Endothelial cell of umbilical vein (primary cell): ENCODE data around the gene ADAT3. TPM values are rescaled to one million over a fixed set of nuclear protein-coding genes. Genes with fewer than 3 reads are reported as not detected.

Source experiments
- BruUV-seq: library from RNA; stranded (reverse); fragments of 400-500 nt; replicated peaks from 2 replicates; lab custom pipeline; 2021; lab: Mats Ljungman, UMichigan
- CTCF ChIA-PET: fragments of 300-600, 350-600 bp; sonication (Branson Sonifier 250); formaldehyde crosslinking; loops from one replicate; lab custom pipeline; 2021; ENCODE audit warnings: antibody characterized with exemption, inconsistent platforms; lab: Charles Lee
- POLR2A ChIA-PET: fragments of 300-600, 350-600 bp; sonication (Branson Sonifier 250); formaldehyde crosslinking; loops from one replicate; lab custom pipeline; 2021; ENCODE audit warnings: antibody characterized with exemption, inconsistent platforms; lab: Charles Lee
- DNase-seq: peaks from one replicate; pipeline ENCODE4 v3.0.0-alpha.2; 2011; ENCODE audit warnings: low read depth, low spot score
- FAIRE-seq: peaks from 2 replicates; lab custom pipeline; 2011; peaks lifted over from hg19 to GRCh38; lab: Jason Lieb, UNC
- H2AFZ ChIP-seq: 2 replicates; pipeline ENCODE4 v1.6.0; 2012; ENCODE audit warnings: low read depth, low read length, control low read depth, inconsistent platforms
- H3K27ac ChIP-seq: 2 replicates; pipeline ENCODE4 v1.5.1; 2011; ENCODE audit warnings: low read depth, mild to moderate bottlenecking, control low read depth, low read length, moderate library complexity; ENCODE audit not compliant: insufficient read depth
- H3K27me3 ChIP-seq, 2 experiments: 2 replicates each; pipeline versions ENCODE4 v1.6.0 to v1.6.1; 2011; ENCODE audit warnings: low read length in 2 of 2, mixed read lengths in 1 of 2; ENCODE audit not compliant: control insufficient read depth in 2 of 2, insufficient read depth in 2 of 2
- H3K36me3 ChIP-seq, 2 experiments: 2 replicates in 1 of 2; 3 replicates in 1 of 2; pipeline ENCODE4 v1.5.1; 2011; ENCODE audit warnings: low read length in 2 of 2, mild to moderate bottlenecking in 1 of 2, moderate library complexity in 1 of 2; ENCODE audit not compliant: control insufficient read depth in 2 of 2, insufficient read depth in 2 of 2; ENCODE audit errors: extremely low read depth in 1 of 2
- H3K4me1 ChIP-seq: 3 replicates; pipeline ENCODE4 v1.5.1; 2011; ENCODE audit warnings: mild to moderate bottlenecking, low read length; ENCODE audit not compliant: control insufficient read depth, insufficient read depth; ENCODE audit errors: extremely low read depth
- H3K4me2 ChIP-seq: 2 replicates; pipeline ENCODE4 v1.6.1; 2011; ENCODE audit warnings: low read length, control low read depth, mixed read lengths; ENCODE audit not compliant: insufficient read depth
- H3K4me3 ChIP-seq, 3 experiments: fragments of 200-600 bp in 1 of 3; sonication (generic), shearing (Covaris generic) in 1 of 3; replicated peaks in 1 of 3; 2 replicates each; pipeline ENCODE4 v1.5.1; 2011 to 2016; ENCODE audit warnings: control low read depth in 3 of 3, low read length in 3 of 3, mild to moderate bottlenecking in 2 of 3, inconsistent platforms in 1 of 3, low read depth in 1 of 3, moderate library complexity in 1 of 3; ENCODE audit not compliant: insufficient read depth in 1 of 3
- H3K79me2 ChIP-seq: 2 replicates; pipeline ENCODE4 v1.6.0; 2012; ENCODE audit warnings: low read length, inconsistent platforms; ENCODE audit not compliant: control insufficient read depth, insufficient read depth
- H3K9ac ChIP-seq: replicated peaks from 2 replicates; pipeline ENCODE3; 2011; ENCODE audit warnings: low read length, control low read depth; ENCODE audit not compliant: insufficient read depth; ENCODE audit errors: extremely low read depth
- H3K9me1 ChIP-seq: replicated peaks from 3 replicates; pipeline ENCODE4 v1.6.0; 2011; ENCODE audit warnings: mild to moderate bottlenecking, low read length; ENCODE audit not compliant: control insufficient read depth, insufficient read depth; ENCODE audit errors: extremely low read depth
- H3K9me3 ChIP-seq: replicated peaks from 2 replicates; pipeline ENCODE4 v1.5.1; 2012; ENCODE audit warnings: low read length, inconsistent platforms; ENCODE audit not compliant: control insufficient read depth, insufficient read depth
- H4K20me1 ChIP-seq: replicated peaks from 2 replicates; pipeline ENCODE3; 2011; ENCODE audit warnings: mild to moderate bottlenecking, low read length; ENCODE audit not compliant: control insufficient read depth, insufficient read depth; ENCODE audit errors: extremely low read depth
- EZH2 ChIP-seq: IDR thresholded peaks from 2 replicates; pipeline ENCODE4 v1.6.1; 2012; ENCODE audit warnings: borderline replicate concordance, low read depth, mild to moderate bottlenecking, moderate library complexity, low read length, inconsistent platforms; ENCODE audit not compliant: severe bottlenecking
- FOS ChIP-seq: IDR thresholded peaks from 2 replicates; pipeline ENCODE4 v1.6.1; 2011; ENCODE audit warnings: mild to moderate bottlenecking, low read length, moderate library complexity, borderline replicate concordance; ENCODE audit not compliant: insufficient read depth
- GATA2 ChIP-seq: IDR thresholded peaks from 2 replicates; pipeline ENCODE4 v1.7.0; 2011; ENCODE audit warnings: low read depth, mild to moderate bottlenecking, moderate library complexity, mixed read lengths, low read length; ENCODE audit not compliant: insufficient read length, insufficient read depth
- JUN ChIP-seq: IDR thresholded peaks from 2 replicates; pipeline ENCODE4 v1.6.1; 2011; ENCODE audit warnings: borderline replicate concordance, low read depth; ENCODE audit not compliant: insufficient read length, insufficient read depth
- MYC ChIP-seq: IDR thresholded peaks from one replicate; pipeline ENCODE4 v1.6.1; 2011; ENCODE audit warnings: mild to moderate bottlenecking, low read depth, low read length
- POLR2A ChIP-seq: IDR thresholded peaks from 2 replicates; pipeline ENCODE4 v1.6.1; 2012; ENCODE audit warnings: low read depth, mild to moderate bottlenecking, control low read depth, low read length
- POLR2AphosphoS5 ChIP-seq: IDR thresholded peaks from 2 replicates; pipeline ENCODE4 v1.6.1; 2012; ENCODE audit warnings: low read depth, mild to moderate bottlenecking, control low read depth, low read length, moderate library complexity; ENCODE audit not compliant: insufficient read depth
- dilution Hi-C: fragments of 300-500 bp; cut with MboI; formaldehyde crosslinking; loops from one replicate; pipeline ENCODE4 v1.15.0; 2019; ENCODE audit warnings: low sequenced_read_pairs; ENCODE audit not compliant: extremely low pct_ligation_motif_present
- intact Hi-C: fragments of 100-400 bp; cut with micrococcal nuclease; formaldehyde crosslinking; loops from one replicate; pipeline ENCODE4 v1.10.0; 2022
- polyA plus RNA-seq, 4 experiments: library from polyadenylated mRNA; depleted of rRNA in 3 of 4; stranded (reverse) in 3 of 4; unstranded in 1 of 4; fragments of >200 nt; gene quantifications; 2 replicates each; pipeline versions ENCODE4 v1.2.1 to v1.2.3, GENCODE V29; 2011 to 2012; ENCODE audit warnings: missing spikeins in 1 of 4
- total RNA-seq: library from RNA; stranded (reverse); gene quantifications from 2 replicates; pipeline ENCODE4 v1.2.3, GENCODE V29; 2021
- TF ChIP-seq, protein P1 (sequence below): IDR thresholded peaks from 2 replicates; pipeline ENCODE4 v1.6.1; 2011; ENCODE audit not compliant: insufficient read depth, insufficient read length
- TF ChIP-seq, protein P2 (sequence below), 2 donors: IDR thresholded peaks; 1 replicate in 1 of 2; 2 replicates in 1 of 2; pipeline ENCODE4 v1.5.1; 2011; ENCODE audit warnings: low read length in 2 of 2, mild to moderate bottlenecking in 2 of 2, moderate library complexity in 2 of 2, control low read depth in 1 of 2, inconsistent platforms in 1 of 2, low read depth in 1 of 2; ENCODE audit not compliant: insufficient read depth in 1 of 2; ENCODE audit errors: extremely low read depth in 1 of 2

Gene ADAT3
- total and polyA plus RNA-seq, 2 donors (not counting 3 experiments of a cell fraction or from before 2014, with no cell fraction given), result 5.7 to 11.7 TPM

DNA sequence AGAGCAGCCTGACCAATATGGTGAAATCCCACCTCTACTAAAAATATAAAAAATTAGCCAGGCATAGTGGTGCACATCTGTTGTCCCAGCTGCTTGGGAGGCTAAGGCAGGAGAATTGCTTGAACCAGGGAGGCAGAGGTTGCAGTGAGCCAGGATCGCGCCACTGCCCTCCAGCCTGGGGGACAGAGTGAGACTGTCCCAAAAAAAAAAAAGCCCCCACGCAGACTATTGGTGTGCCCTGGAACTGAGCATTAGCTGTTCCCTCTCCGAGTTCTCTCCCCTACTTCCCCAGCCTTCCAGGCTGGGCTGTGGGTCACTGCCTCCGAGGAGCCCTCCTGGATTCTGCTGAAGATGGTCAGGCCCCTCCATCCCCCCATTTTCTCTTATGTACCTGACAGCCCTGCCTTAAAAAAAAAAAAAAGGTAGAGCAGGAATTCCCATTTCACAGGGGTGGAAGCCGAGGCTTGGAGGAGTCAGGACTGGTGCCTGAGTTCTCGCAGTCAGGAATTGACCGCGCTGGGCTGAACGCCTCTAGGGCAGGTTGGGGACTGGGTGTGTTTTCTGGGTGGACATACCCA lies 1.9 kb downstream of the ADAT3 start:
- H3K9me1 ChIP-seq, result no peaks in the 10 kb centered on the region
- FAIRE-seq (no peak), DNase-seq (no peak)
- no peaks in the 10 kb centered on the region for H4K20me1 ChIP-seq
- no TSS peak for BruUV-seq
- H3K9ac ChIP-seq, result no peak overlapping the region
- ChIA-PET POLR2A (no interaction called here), CTCF (no interaction called here)
- H3K27ac ChIP-seq, result no peak overlapping the region
- H3K79me2 ChIP-seq, result peaks cover 52% of the 10 kb centered on the region
- H3K4me1 ChIP-seq, result no peaks in the 10 kb centered on the region
- intact Hi-C loops, result no loop called here
- H3K36me3 ChIP-seq, result no peaks in the 10 kb centered on the region
- no peak overlapping the region for H3K4me2 ChIP-seq
- no peaks in the 10 kb centered on the region for H3K27me3 ChIP-seq
- no peak overlapping the region for H3K4me3 ChIP-seq
- H2AFZ ChIP-seq, result no peak overlapping the region
- TF ChIP-seq MYC, result no peak
- no peak for TF ChIP-seq POLR2A
- TF ChIP-seq, protein P1, sequence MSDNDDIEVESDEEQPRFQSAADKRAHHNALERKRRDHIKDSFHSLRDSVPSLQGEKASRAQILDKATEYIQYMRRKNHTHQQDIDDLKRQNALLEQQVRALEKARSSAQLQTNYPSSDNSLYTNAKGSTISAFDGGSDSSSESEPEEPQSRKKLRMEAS, result no peak
- TF ChIP-seq POLR2AphosphoS5, result no peak
- no peak for TF ChIP-seq GATA2
- no peak for TF ChIP-seq FOS
- TF ChIP-seq, protein P2, sequence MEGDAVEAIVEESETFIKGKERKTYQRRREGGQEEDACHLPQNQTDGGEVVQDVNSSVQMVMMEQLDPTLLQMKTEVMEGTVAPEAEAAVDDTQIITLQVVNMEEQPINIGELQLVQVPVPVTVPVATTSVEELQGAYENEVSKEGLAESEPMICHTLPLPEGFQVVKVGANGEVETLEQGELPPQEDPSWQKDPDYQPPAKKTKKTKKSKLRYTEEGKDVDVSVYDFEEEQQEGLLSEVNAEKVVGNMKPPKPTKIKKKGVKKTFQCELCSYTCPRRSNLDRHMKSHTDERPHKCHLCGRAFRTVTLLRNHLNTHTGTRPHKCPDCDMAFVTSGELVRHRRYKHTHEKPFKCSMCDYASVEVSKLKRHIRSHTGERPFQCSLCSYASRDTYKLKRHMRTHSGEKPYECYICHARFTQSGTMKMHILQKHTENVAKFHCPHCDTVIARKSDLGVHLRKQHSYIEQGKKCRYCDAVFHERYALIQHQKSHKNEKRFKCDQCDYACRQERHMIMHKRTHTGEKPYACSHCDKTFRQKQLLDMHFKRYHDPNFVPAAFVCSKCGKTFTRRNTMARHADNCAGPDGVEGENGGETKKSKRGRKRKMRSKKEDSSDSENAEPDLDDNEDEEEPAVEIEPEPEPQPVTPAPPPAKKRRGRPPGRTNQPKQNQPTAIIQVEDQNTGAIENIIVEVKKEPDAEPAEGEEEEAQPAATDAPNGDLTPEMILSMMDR (IDR thresholded peaks at IDR 0.05; ENCODE audit: extremely low read depth in 1 of 2, insufficient read depth in 1 of 2, low read depth in 1 of 2, low read length in 2 of 2), result no peak
- TF ChIP-seq EZH2, result no peak
- no peak for TF ChIP-seq JUN
- H3K9me3 ChIP-seq, result no peaks in the 10 kb centered on the region
- dilution Hi-C loops, result no loop called here
